ENCODE measurements around the gene DSN1.

DSN1 gene

DNA sequence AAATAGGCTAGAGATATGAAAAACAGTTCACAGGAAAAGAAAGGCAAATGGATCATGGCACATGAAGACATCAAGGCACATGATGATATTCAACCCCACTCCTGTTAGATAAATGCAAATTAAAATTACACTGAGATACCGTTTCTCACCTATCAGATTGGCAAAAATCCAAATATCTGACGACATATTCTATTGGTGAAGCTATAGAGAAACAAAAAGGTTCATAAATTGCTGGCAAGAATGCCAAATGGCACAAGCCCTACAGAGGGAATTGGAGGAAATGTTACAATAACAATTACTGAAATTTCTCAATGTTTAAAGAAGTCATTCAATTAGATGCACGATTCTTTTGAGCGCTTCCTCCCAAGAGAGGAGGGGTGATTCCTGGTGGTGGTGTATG is 45.3 kb upstream of the DSN1 start:
- Histone ChIP-seq H3K4me1 (no peaks in the 10 kb centered on the region), H3K9me3 (no peaks in the 10 kb centered on the region), H3K4me3 (ENCODE audit: low read depth, low read length) (no peak overlapping the region), H3K36me3 (peaks cover 45% of the 10 kb centered on the region), H3K27me3 (no peaks in the 10 kb centered on the region)
- DNase-seq: no peak
- TF ChIP-seq, protein P1, sequence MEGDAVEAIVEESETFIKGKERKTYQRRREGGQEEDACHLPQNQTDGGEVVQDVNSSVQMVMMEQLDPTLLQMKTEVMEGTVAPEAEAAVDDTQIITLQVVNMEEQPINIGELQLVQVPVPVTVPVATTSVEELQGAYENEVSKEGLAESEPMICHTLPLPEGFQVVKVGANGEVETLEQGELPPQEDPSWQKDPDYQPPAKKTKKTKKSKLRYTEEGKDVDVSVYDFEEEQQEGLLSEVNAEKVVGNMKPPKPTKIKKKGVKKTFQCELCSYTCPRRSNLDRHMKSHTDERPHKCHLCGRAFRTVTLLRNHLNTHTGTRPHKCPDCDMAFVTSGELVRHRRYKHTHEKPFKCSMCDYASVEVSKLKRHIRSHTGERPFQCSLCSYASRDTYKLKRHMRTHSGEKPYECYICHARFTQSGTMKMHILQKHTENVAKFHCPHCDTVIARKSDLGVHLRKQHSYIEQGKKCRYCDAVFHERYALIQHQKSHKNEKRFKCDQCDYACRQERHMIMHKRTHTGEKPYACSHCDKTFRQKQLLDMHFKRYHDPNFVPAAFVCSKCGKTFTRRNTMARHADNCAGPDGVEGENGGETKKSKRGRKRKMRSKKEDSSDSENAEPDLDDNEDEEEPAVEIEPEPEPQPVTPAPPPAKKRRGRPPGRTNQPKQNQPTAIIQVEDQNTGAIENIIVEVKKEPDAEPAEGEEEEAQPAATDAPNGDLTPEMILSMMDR (IDR thresholded peaks at IDR 0.05; ENCODE audit: low read depth, low read length): no peak

DNA sequence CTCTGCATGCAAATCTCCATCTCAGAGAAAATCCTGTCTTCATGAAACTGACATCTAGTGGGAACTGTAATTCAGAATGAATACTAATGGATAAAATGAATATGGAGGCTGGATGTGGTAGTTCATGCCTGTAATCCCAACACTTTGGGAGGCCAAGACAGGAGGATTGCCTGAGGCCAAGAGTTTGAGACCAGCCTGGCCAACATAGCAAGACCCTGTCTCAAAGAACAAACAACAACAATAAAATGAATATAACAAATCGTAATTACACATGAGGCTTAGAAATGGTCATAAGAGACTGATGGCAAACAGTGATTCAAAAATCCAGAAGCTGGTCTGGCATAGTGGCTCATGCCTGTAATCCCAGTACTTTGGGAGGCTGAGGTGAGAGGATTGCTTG is 44.6 kb upstream of the DSN1 start:
- H3K4me3 ChIP-seq (ENCODE audit: low read depth, low read length): no peak overlapping the region
- no peaks in the 10 kb centered on the region for H3K9me3 ChIP-seq
- H3K27me3 ChIP-seq: no peaks in the 10 kb centered on the region
- DNase-seq: no peak
- H3K4me1 ChIP-seq: no peaks in the 10 kb centered on the region
- TF ChIP-seq, protein P1 (IDR thresholded peaks at IDR 0.05; ENCODE audit: low read depth, low read length): no peak
- peaks cover 40% of the 10 kb centered on the region for H3K36me3 ChIP-seq

DNA sequence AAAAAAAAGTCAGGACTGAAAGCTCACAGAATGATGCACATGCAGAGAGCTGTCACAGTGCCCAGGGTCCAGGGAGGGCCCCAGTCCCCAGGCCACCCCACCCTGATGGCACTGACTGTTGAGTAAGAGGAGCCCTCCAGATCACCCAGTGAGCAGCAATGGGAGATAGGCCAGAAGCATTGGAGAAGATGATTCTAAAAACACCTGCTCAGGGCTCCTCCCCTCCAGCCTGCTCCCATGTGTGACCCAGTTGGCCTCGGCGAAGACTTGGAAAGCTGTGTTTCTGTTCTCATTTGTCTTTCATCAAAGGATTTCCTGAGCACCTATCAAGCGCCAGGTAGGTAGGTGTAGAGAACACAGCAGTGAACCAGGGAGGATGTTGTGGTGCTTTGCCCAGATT is 43.9 kb upstream of the DSN1 start:
- Histone ChIP-seq H3K27me3 (no peaks in the 10 kb centered on the region), H3K36me3 (peaks cover 41% of the 10 kb centered on the region), H3K4me1 (no peaks in the 10 kb centered on the region), H3K4me3 (ENCODE audit: low read depth, low read length) (no peak overlapping the region), H3K9me3 (no peaks in the 10 kb centered on the region)
- DNase-seq: no peak
- TF ChIP-seq, protein P1 (IDR thresholded peaks at IDR 0.05; ENCODE audit: low read depth, low read length): no peak

DNA sequence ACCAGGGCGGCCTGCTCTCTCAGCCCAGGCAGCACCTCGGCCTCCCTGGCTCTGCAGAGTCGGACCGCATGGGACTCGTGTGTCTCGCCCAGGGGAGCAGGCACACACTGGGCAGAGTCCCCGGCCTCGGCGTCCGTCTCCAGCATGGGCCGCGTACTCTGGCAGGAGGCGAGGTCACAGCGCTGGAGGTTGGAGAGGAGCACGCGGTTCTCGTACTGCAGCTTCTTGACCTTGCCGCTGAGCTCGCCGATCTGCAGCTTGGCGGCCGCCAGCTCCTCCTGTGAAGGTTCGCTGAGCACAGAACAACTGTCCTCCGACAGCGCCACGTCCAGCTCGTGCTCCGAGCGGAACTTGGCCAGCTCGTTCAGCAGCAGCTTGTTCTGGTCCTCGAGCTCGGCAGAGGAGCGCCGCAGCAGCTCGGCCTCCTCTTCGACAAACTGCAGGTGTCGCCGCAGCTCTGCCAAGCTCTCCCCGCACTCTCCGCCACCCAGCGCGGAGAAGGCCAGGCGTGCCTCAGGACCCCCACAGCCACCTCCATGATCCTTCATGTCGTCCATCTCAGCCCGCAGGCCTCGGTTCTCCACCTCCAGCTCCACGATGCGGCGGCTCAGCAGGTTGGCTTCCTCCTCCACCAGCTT is 42.0 kb upstream of the DSN1 start:
- Histone ChIP-seq H3K36me3 (peaks cover 58% of the 10 kb centered on the region), H3K27me3 (no peaks in the 10 kb centered on the region), H3K4me3 (ENCODE audit: low read depth, low read length) (no peak overlapping the region), H3K9me3 (no peaks in the 10 kb centered on the region), H3K4me1 (no peaks in the 10 kb centered on the region)
- TF ChIP-seq, protein P1 (IDR thresholded peaks at IDR 0.05; ENCODE audit: low read depth, low read length): no peak
- no peak for DNase-seq

DNA sequence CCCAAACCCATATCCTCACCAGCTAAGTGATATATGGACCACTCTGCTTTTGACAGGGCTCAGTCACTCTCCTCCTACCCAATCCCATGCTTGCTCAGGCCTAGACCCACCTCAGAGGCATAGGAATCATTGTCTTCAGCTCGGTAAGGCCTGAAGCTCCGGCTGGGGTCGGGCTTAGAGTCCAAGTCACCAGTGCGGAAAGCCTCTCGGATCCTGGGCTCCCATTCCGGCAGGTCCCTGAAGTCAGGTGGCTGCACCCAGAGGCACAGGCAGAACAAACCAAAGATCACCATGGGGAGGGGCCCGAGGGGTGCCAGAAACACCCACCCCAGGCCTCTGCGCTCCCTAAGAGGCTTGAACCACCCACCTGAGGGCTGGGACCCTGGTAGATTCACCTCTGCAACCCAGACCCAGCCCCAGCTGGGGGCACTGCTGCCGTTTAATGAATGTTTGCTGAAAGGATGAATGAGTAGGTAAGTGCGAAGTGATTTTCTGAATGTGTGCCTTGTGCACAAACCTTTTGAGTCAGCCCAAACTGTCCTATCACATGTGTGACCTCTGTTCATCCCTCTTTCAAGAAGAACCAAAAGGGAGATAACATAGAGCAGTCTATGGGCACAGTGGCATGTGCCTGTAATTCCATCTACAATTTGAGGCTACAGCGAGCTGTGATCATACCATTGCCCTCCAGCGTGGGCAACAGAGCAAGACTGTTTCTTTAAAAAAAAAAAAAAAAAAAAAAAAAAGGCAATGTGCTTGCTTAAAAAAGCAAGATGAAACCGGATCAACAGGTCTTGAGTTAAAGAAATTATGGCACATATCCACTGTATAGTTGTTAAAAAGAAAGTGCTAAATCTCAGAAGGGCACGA is 39.3 kb upstream of the DSN1 start:
- no peak for DNase-seq
- TF ChIP-seq, protein P1 (IDR thresholded peaks at IDR 0.05; ENCODE audit: low read depth, low read length): no peak
- H3K27me3 ChIP-seq: no peaks in the 10 kb centered on the region
- no peaks in the 10 kb centered on the region for H3K4me1 ChIP-seq
- H3K9me3 ChIP-seq: no peaks in the 10 kb centered on the region
- H3K36me3 ChIP-seq: peaks cover 81% of the 10 kb centered on the region
- H3K4me3 ChIP-seq (ENCODE audit: low read depth, low read length): no peak overlapping the region

All from BE2C (cell line).